Activated gamma-delta T cell treated with Interleukin-2 at 50 U/mL for 16 hours (primary cell): Measurements from ENCODE around the gene DNAJC16.
"Not testable (repeated sequence)": the region's sequence is repeated elsewhere in the genome, so short reads cannot be mapped to it uniquely, and the experiment has no call there.

Experiments
- DNase-seq: peaks from one replicate; pipeline ENCODE4 v3.0.0-alpha.2; 2020

DNAJC16 gene

GRCh38 chr1:15592285-15592684, 65.6 kb downstream of the DNAJC16 start:
- no peak for DNase-seq

GRCh38 chr1:15595809-15596617, 69.4 kb downstream of the DNAJC16 start:
- no peak for DNase-seq

- no peak for DNase-seq
Observed at GRCh38 chr1:15598436-15598835, 71.8 kb downstream of the DNAJC16 start.

- peak; percentile 88 for DNase-seq
Observed at GRCh38 chr1:15603050-15603965, 76.7 kb downstream of the DNAJC16 start.

- not testable (repeated sequence) for DNase-seq
Observed at GRCh38 chr1:15603966-15604282, 77.3 kb downstream of the DNAJC16 start.

DNA sequence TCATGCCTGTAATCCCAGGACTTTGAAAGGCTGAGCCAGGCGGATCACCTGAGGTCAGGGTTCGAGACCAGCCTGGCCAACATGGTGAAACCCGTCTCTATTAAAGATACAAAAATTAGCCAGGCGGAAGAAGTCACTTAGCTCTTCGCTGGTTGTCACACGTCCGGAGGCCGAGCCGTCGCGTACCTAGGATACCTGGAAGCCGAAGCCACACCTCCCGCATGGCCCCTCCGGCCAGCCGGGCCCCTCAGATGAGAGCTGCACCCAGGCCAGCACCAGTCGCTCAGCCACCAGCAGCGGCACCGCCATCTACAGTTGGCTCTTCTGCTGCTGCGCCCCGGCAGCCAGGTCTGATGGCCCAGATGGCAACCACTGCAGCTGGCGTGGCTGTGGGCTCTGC, 77.8 kb downstream of the DNAJC16 start:
- not testable (repeated sequence) for DNase-seq

GRCh38 chr1:15605398-15606383, 79.0 kb downstream of the DNAJC16 start:
- no peak for DNase-seq

DNA sequence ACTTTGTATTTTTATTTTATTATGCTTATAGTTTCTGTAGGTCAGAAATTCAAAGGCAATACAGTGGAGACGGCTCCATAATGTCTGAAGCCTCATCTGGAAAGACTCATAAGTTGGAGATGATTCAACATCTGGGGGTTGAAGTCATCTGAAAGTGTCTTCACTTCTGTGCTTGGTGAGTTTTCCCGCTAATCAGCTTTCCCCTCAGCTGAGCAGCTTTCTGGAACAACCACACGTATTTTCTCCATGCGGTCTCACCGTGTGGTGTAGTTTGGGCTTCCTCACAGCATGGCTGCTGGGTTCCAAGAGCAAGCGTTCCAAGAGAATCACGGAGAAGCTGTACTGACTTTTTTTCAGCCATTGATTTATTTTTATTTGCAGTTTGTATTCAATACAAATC, 83.0 kb downstream of the DNAJC16 start:
- DNase-seq = no peak

GRCh38 chr1:15610167-15610566, 83.5 kb downstream of the DNAJC16 start:
- no peak for DNase-seq

- DNase-seq = no peak
Observed at GRCh38 chr1:15616373-15617172, 89.9 kb downstream of the DNAJC16 start.

DNA sequence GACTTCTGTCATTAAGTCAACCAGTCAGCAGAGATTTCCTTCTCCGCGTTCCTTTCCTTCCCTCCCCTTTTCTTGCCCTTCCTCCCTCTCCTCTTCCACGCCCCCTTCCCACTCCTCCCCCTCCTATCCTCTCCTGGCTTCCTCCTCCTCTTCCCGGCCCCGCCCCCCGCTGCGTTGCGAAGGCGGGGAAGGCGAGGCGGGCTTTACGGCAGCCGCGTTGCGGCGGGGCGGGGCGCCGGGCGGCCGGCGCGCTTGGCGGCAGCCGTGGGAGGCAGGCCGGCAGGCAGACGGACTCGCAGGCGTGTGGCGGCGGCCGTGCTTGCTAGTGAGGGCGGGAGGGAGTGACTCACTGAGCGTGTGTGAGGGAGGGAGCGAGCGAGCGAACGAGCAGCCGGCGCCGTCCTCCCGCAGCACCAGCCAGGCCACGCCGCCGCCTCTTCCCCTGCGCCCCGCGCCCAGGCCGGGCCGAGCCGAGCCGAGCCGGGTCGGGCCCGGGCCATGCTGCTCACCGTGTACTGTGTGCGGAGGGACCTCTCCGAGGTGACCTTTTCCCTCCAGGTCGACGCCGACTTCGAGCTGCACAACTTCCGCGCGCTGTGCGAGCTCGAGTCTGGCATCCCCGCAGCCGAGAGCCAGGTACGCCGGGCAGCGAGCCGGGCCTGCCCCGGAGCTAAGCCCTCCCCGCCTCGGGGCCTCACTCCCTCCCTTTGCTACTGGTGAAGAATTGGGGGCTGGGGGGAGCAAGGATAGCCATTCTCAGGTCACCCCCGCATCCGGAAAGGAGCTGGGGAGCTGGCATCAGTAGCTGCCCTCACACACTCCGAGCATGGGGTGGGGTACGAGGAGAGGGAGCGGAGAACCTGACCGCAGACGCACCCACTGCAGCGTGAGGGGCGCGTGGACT, 90.8 kb downstream of the DNAJC16 start, which contains the start of gene DDI2:
Gene DDI2 (plus strand): TSS at position 286 of the 904 bp plus-strand sequence. CDS start 213 bp downstream, at position 499.
- peak; percentile 92 for DNase-seq

DNA sequence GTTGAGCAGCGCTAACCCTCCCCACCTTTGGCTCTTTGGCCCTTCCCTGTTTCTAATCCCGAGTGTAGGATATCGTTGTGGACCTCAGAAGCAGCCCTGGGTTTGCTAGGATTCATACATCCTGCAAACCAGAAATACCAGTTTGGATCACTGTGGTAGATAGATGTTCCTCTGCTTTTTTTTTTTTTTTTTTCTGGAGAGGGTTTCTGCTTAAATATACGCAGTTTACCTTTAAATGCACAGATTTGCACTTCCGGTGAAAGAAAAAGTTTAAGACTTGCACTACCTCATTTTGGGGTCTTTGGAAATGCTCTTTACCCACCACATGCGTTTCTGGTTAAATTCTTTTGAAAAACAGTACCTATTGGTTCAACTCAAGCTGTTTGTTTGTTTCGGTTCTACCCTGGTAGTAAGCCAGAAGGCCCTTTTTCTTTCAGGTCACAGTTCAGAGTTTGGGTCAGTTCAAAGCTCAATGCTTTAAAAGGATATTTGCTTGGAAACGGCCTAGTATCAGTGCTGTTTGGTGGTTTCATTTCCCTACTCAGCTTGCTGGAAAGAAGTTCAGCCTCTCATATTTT, 91.5 kb downstream of the DNAJC16 start:
- DNase-seq = no peak

DNA sequence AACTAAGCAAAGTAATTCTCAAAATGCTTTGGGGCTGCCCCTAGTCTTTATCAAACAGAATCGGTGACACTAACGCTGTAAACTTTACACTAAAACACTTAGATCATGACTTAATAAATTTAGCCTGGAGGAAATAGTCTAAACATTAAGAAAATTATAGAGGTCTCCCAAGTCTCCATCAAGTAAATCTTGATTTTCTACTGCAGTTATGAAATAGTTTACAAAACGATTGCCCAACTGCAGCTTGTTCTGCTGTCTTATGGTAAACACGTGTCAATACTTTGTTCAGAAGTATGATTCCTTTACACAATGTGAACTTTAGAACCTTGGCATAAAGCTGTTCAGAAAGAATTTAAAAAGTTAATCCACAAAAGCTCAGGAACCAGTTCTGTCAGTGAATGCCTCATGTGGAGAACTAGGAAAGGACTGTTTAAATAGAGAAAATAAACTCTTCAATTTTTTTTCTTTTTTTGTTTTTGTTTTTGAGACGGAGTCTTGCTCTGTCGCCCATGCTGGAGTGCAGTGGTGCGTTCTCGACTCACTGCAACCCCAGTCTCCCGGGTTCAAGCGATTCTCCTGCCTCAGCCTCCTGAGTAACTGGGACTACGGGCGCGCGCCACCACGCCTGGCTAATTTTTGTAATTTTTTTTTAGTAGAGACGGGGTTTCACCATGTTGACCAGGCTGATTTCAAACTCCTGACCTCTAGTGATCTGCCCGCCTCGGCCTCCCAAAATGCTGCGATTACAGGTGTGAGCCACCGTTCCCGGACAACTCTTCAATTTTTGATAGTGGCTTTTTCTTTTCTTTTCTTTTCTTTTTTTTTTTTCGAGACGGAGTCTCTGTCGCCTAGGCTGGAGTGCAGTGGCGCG, 92.2 kb downstream of the DNAJC16 start:
- DNase-seq = no peak

- peak; percentile 18 for DNase-seq
Observed at GRCh38 chr1:15620155-15620545, 93.5 kb downstream of the DNAJC16 start.

DNA sequence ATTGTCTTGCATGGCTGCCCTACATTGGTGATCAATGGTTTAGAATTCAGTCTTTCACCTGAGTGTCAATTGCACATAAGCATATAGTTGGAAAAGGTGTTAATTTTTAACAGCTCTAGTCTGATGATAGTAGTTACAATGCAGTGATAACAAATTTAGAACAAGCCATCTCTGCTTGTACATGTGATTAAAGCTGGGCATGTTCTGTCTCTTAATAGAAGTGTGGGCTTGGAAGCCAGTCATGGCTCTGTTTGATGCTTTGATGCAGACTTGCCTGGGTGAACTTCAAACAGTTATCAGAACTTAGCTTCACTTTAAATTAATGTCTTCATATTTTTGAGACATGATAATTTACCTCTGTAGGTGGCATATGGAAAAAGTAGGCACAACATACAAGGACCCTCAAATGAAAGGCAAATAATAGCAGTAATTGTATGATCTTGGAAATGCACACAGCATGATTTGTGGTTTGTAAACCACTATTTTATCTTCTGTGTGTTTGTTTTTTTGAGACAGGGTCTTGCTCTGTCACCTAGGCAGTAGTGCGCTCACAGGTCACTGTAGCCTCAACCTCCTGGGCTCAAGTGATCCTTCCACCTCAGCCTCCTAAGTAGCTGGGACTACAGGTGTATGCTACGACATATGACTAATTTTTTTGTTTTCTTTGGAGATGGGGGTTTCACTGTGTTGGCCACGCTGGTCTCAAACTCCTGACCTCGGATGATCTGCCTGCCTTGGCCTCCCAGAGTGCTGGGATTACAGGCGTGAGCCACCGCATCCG, 94.4 kb downstream of the DNAJC16 start:
- no peak for DNase-seq

- no peak for DNase-seq
Observed at GRCh38 chr1:15621975-15622374, 95.3 kb downstream of the DNAJC16 start.

DNA sequence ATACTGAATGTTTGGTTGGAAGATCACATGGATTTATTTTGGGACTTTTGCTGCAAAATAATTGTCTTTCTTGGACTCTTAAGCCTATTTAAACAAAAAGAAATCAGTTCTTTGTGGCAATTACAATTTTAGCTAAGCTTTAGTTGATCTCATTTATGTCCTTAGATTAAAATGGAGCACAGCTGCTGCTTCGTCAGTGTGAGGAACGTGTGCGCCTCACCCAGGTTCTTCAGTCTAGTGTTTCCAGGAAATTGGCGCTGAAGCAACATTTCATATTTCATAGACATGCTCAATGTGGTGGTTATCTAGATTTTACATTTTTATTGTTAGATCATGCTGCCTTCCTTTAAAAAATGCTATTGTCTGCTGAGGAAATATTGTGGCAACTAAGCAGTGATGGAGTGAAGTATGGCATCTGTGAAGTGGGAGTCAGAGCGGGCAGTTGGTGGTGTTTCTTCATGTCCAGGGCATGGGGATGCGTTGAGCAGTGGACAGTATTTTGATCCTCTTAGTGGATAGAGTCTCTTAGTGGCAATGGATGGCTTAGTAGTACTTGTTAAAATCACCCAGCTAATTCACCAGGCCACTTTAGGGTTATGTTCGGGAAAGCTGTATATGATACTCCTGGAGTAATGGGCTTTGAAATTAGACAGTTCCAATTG, 96.2 kb downstream of the DNAJC16 start:
- no peak for DNase-seq

- no peak for DNase-seq
Observed at GRCh38 chr1:15623435-15623834, 96.8 kb downstream of the DNAJC16 start.
